CD1c-positive myeloid dendritic cell (primary cell): Measurements from ENCODE around the gene XIRP1.
A peak's percentile ranks its signal among the peaks of the same experiment; 100 is the strongest.
"Not testable (repeated sequence)": the region's sequence is repeated elsewhere in the genome, so short reads cannot be mapped to it uniquely, and the experiment has no call there.

Experiments
- DNase-seq: peaks from one replicate; pipeline ENCODE4 v3.0.0-alpha.2; 2016; ENCODE audit errors: extremely low spot score

XIRP1 gene

GRCh38 chr3:39192490-39193092 is at the start of gene XIRP1:
Gene XIRP1, minus strand, starts transcription at chr3:39192595. Its CDS starts 3,150 bp downstream, at chr3:39189445.
- DNase-seq = no peak

- DNase-seq = peak; percentile 69
Measured at GRCh38 chr3:39241561-39241960, 49.2 kb upstream of the XIRP1 start.

GRCh38 chr3:39237027-39237426 is 44.6 kb upstream of the XIRP1 start:
- no peak for DNase-seq

GRCh38 chr3:39234651-39235050 is 42.3 kb upstream of the XIRP1 start:
- no peak for DNase-seq

- DNase-seq = no peak
Measured at GRCh38 chr3:39232859-39233258, 40.5 kb upstream of the XIRP1 start.

GRCh38 chr3:39230453-39230852 is 38.1 kb upstream of the XIRP1 start:
- DNase-seq = no peak

- DNase-seq = no peak
Measured at GRCh38 chr3:39228496-39228895, 36.1 kb upstream of the XIRP1 start.

GRCh38 chr3:39227596-39227995 is 35.2 kb upstream of the XIRP1 start:
- DNase-seq = not testable (repeated sequence)

GRCh38 chr3:39226106-39226741 is 33.8 kb upstream of the XIRP1 start:
- peak; percentile 43 for DNase-seq

- DNase-seq = no peak
Measured at GRCh38 chr3:39224288-39224687, 31.9 kb upstream of the XIRP1 start.

GRCh38 chr3:39222939-39223338 is 30.5 kb upstream of the XIRP1 start:
- DNase-seq = no peak

GRCh38 chr3:39222462-39222861 is 30.1 kb upstream of the XIRP1 start:
- no peak for DNase-seq

GRCh38 chr3:39221141-39221530 is 28.7 kb upstream of the XIRP1 start:
- DNase-seq = no peak

GRCh38 chr3:39220407-39221140 is 28.2 kb upstream of the XIRP1 start:
- no peak for DNase-seq

- no peak for DNase-seq
Measured at GRCh38 chr3:39219702-39220101, 27.3 kb upstream of the XIRP1 start.

GRCh38 chr3:39216176-39216790 is 23.9 kb upstream of the XIRP1 start:
- DNase-seq = peak; percentile 74

GRCh38 chr3:39213613-39214012 is 21.2 kb upstream of the XIRP1 start:
- DNase-seq = no peak

- no peak for DNase-seq
Measured at GRCh38 chr3:39212665-39213064, 20.3 kb upstream of the XIRP1 start.

GRCh38 chr3:39211332-39212130 is 19.1 kb upstream of the XIRP1 start:
- no peak for DNase-seq

- no peak for DNase-seq
Measured at GRCh38 chr3:39210078-39210477, 17.7 kb upstream of the XIRP1 start.

GRCh38 chr3:39209329-39209970 is 17.1 kb upstream of the XIRP1 start:
- no peak for DNase-seq
